NCI-H2107 treated with DMSO at 0.1 percent for 48 hours (cell line): ENCODE measurements around the gene SRPK2.
"Not testable (repeated sequence)": the region's sequence is repeated elsewhere in the genome, so short reads cannot be mapped to it uniquely, and the experiment has no call there.

Experiments
- DNase-seq: peaks from one replicate; lab custom pipeline; 2025; ENCODE audit not compliant: unreplicated experiment; lab: John Stamatoyannopoulos, UW

Gene SRPK2

DNA sequence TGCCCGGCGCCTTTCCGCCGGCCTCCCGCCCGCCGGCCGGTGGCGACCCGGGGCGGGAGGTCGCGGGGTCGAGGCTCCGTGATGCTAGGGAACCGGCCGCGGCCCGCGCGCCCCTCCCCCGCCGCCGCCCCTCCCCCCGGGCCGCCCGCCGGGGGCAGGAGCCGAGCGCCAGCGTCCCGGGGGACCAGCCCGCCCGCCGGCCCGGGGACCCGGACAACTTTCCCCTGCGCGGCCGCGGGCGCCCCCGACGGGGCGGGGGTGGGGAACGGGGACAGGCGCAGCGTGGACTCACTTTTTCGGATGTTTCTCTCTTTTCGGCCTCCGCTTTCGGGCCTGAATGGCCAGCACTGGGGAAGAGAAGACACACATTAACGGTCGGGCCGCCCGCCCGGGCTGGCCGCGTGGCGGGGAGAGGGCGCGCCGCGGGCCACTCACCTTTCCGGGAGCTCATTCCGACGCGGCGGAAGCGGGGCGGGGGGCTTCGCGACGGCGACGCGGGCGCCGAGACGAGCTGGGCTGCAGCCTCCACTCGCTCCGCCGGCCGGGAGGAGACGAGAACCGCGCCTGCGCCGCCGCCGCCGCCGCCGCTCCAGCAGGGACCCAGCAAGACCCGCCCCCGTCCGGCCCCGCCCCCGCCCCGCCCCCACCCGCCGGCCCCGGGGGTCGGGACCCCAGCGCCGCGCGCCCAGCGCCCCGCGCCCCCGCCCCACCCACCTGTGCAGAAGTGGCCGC lies at the start of gene SRPK2:
TSS of gene SRPK2 (minus strand) at position 566 of the 732 bp plus-strand sequence.
- no peak for DNase-seq

DNA sequence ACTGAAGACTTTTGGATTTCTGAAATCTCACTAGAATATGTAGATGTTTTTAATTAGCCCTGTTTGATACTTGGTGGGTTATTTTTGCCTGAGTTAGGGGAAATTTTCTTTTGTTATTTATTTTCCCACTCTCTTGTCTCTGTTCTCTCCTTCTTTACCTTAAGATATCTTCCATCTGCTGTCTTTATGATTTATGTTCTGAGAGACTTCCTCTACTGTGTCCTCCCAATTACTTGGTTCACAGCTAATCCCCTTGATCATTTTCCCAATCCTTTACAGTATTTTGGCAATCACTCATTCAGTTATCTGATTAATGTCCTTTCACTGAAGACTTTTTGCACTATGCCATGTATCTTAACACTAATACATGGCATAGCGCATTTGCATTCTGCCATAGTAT lies 49.5 kb upstream of the SRPK2 start:
- DNase-seq, result no peak

DNA sequence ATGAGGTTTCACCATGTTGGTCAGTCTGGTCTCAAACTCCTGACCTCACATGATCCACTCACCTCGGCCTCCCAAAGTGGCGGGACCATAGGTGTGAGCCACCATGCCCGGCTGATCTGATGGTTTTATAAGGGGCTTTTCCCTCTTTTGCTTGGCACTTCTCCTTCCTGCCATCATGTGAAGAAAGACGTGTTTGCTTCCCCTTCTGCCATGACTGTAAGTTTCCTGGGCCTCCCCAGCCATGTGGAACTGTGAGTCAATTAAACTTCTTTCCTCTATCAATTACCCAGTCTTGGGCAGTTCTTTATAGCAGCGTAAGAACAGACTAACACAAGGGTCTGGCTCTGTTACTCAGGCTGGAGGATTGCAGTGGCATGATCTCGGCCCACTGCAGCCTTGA lies 48.6 kb upstream of the SRPK2 start:
- not testable (repeated sequence) for DNase-seq

DNA sequence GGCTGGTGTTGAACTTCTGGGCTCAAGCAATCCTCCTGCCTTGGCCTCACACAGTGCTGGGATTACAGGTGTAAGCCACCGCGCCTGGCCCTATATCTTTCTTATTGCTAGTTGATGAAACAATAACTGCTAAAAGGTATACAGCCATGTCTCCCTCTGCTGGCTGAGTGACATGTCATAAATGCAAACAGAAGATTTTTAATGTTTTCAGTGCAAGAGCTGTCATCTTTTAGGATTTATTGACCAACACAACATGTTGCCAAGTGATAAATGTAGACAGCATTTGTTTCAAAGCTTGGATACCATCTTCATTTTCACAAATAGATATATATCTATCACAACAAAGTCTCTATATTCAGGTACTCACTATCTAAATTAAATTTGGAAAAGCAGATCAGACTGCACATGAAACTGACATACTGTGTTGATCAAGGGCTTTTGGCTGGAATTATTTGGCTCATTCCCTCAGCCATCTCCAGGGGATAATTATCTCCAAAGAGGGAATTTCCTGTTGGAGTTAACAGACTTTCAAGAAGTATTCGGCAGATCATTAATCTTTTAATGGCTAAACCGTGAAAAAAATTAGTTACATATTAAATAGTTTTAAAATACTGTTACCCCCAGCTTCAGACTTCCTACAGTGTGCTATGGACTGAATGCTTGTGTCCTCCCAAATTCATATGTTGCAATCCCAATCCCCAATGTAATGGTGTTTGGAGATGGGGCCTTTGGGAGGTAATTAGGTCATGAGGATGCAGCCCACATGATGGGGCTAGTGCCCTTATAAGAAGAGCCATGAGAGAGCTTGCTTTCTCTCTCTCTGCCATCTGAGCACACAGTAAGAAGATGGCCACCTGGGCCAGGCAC lies 41.3 kb upstream of the SRPK2 start:
- DNase-seq, result peak; percentile 34

DNA sequence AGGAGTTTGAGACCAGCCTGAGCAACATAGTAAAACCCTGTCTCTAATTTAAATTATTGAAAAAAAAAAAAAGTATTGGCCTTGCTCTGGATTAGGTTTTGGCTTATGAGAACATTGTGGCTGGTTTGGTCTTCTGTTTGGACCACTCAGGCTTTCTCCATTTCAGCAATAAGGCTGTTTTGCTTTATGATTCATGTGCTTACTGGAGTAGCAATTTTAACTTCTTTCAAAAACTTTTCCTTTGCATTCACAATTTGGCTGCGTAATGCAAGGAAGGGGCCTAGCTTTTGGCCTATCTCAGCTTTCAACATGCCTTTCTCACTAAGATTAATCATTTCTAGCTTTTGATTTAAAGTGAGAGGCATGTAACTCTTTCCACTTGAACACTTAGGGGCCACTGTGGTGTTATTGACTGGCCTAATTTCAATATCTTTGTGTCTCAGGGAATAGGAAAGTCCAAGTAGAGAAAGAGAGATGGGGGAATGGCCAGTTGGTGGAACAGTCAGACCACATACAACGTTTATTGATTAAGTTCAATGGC lies 38.0 kb upstream of the SRPK2 start:
- DNase-seq, result no peak

DNA sequence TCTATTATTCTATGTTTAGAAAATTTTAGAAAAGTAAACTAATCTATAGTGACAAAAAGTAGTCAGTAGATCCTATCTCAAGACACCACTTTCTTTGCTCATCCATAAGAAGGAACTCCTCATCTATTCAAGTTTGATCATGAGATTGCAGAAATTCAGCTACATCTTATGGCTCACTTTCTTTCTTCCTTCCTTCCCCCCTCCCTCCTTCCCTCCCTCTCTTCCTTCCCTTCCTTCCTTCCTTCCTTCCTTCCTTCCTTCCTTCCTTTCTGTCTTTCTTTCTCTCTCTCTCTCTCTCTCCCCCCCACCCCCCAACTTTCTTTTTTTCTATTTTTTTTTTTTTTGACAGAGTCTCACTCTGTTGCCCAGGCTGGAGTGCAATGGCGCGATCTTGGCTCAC lies 35.3 kb upstream of the SRPK2 start:
- DNase-seq, result no peak

DNA sequence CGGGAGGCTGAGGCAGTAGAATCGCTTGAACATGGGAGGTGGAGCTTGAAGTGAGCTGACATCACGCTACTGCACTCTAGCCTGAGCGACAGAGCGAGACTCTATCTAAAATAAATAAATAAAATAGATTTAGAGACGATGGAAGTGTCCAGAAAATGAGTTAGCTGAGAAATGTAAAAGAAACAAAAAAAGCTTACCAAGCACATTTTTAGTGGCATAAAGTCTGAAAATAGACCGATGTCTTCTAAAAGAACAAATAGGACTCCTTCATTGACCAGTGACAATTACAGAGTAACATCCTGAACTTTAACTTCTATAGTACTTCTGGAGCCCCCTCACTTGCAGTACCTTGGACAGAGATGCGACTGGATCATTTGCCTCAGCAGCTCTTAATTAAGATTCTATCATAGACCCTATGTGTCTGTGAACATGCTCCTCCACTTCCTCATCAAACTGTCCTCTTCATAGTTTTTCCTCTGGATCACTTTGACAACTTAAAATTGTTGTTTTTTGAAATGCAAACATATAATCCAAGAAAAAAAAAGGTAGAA lies 25.2 kb upstream of the SRPK2 start:
- no peak for DNase-seq

DNA sequence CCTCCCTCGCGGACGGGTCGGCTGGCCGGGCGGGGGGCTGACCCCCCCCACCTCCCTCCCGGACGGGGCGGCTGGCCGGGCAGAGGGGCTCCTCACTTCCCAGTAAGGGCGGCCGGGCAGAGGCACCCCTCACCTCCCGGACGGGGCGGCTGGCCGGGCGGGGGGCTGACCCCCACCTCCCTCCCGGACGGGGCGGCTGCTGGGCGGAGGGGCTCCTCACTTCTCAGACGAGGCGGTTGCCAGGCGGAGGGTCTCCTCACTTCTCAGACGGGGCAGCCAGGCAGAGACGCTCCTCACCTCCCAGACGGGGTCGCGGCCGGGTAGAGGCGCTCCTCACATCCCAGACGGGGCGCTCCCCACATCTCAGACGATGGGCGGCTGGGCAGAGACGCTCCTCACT lies 22.1 kb upstream of the SRPK2 start:
- DNase-seq, result not testable (repeated sequence)

DNA sequence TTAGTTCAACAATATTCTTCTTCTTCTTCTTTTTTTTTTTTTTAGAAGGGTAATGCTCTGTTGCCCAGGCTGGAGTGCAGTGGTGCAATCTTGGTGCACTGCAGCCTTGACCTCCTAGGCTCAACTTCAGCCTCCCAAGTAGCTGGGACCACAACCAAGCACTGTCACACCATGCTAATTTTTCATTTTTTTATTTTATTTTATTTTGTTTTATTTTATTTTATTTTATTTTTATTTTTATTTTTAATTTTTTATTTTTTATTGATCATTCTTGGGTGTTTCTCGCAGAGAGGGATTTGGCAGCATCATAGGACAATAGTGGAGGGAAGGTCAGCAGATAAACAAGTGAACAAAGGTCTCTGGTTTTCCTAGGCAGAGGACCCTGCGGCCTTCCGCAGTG lies 21.1 kb upstream of the SRPK2 start:
- DNase-seq, result not testable (repeated sequence)

DNA sequence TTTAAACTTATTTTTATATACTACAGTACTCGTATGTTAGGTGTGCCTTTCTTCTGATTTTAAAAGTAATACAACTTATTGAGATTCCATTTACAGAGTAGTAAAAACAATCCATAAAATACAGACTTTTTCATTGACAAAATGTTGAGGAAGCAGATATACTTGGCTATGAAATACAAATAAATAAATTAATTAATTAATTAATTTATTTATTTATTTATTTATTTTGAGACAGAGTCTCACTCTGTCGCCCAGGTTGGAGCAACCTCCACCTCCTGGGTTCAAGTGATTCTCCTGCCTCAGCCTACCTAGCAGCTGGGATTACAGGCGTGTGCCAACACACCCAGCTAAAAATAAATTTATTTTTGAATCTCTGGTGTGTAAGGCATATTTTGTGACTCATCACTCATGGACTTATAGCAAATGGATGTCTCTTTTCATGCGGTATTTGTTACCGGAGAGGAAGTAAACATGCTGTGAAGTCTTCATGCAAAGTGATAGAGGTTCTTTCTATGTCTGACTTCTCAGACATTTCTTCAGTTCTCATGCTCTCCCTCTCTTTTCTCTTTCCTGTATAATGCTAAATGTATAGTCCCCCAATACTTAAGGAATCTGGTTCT lies 20.2 kb upstream of the SRPK2 start:
- no peak for DNase-seq

DNA sequence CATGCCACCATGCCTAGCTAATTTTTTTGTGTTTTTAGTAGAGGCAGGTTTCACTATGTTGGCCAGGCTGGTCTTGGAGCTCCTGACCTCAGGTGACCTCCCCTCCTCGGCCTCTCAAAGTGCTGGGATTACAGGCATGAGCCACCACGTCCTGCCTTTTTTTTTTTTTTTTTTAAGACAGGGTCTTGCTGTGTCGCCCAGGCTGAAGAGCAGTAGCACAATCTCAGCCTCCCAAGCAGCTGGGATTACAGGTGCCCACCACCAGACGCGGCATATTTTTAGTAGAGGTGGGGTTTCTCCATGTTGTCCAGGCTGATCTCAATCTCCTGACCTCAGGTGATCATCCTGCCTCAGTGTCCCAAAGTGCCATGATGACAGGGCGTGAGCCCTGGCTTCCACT lies 14.4 kb upstream of the SRPK2 start:
- DNase-seq, result no peak

DNA sequence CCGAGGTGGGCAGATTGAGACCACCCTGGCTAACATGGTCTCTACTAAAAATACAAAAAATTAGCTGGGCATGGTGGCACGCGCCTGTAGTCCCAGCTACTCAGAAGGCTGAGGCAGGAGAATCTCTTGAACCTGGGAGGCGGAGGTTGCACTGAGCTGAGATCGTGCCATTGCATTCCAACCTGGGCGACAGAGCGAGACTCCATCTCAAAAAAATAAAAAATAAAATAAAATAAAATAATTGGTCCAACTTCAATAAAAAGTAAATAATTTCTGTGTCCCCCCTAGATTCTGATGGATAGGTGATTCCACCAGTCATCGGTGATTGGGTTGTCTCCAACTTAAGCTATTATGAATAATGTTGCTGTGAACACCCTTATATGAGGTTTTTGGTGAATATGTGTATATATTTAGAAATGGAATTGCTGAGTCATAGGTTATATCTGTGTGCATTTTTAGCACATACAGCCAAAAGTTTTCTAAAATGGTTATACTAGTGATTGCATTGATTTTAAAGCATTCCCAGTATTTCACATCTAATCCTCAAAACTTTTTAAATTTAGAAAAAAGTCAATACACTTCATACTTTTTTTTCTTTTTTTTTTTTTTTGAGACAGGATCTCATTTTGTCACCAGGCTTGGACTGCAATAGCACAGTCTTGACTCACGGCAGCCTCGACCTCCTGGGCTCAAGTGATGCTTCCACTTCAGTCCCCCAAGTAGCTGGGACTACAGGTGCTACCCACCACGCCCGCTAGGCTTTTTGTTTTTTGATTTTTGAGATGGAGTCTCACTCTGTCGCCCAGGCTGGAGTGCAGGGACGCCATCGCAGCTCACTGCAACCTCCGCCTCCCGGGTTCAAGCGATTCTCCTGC lies 13.7 kb upstream of the SRPK2 start:
- DNase-seq, result no peak

DNA sequence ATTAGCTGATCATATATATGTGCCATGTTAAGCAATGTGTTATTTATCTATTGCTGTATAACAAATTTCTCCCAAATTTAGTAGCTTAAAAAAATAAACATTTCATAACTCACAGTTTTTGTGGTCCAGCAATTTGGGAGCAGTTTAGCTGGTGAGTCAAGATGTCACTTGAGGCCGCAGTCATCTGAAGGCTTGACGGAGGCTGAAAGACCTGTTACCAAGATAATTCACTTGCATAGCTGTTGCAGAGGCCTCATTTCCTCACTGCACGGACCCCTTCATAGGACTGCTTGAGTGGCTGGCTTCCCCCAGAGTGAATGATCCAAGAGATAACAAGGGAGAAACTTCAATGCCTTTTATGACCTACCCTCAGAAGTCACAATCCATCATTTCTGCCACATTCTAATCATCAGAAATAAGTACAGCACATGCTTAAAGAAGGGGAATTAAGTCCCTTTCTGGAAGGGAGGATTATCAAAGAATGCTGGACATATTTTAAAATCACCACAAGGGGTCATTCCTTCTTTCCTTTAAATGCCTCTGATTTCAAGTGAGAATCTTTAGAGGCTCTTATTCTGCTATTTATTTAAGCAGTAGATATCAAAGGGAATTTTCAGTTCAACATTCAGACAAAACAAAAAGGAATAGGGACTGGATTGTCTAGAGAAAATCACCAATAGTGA lies 10.5 kb upstream of the SRPK2 start:
- DNase-seq, result no peak

DNA sequence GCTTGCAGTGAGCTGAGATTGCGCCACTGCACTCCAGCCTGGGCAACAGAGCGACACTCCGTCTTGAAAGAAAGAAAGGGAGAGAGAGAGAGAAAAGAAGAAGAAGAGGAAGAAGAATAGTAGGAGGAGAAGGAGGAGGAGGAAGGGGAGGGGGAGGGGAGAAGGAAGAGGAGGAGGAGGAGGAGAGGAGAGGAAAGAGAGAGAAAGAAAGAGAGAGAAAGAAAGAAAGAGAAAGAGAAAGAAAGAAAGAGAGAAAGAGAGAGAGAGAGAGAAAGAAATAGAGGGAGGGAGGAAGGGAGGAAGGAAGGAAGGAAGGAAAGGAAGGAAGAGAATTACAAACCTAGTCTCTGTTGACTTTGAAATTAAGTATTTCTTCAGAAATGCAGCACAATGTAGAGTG lies 7.8 kb upstream of the SRPK2 start:
- DNase-seq, result no peak

DNA sequence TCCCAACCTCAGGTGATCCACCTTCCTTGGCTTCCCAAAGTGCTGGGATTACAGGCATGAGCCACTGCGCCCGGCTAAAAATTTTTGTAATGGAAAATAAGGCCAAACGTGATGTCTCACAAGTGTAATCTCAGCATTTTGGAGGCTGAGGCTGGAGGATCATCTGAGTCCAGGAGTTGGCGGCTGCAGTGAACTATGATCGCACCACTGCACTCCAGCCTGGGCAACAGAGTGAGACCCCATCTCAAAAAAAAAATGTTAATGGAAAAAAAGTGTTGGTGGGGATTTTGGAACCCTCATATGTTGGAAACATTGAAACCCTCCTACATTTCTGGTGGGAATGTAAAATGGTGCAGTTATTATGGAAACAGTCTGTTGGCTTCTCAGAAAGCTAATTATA lies 2.7 kb upstream of the SRPK2 start:
- DNase-seq, result no peak

DNA sequence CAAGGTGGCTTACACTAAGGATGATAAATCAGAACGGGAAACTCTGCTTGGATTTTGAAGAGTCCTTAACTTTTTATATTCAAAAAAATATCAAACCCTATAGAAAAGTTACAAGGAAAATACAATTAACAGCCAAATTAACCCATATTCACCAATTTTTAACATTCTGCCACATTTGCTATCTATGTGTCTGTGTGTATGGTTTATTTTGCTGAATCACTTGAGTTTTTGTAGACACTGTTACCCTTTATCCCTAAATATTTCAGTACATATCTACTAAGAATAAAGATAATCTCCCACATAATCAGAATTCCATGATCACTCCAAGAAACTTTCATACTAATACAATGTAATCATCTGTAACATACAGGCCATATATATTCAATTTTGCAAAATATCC lies 1.2 kb upstream of the SRPK2 start:
- DNase-seq, result no peak

DNA sequence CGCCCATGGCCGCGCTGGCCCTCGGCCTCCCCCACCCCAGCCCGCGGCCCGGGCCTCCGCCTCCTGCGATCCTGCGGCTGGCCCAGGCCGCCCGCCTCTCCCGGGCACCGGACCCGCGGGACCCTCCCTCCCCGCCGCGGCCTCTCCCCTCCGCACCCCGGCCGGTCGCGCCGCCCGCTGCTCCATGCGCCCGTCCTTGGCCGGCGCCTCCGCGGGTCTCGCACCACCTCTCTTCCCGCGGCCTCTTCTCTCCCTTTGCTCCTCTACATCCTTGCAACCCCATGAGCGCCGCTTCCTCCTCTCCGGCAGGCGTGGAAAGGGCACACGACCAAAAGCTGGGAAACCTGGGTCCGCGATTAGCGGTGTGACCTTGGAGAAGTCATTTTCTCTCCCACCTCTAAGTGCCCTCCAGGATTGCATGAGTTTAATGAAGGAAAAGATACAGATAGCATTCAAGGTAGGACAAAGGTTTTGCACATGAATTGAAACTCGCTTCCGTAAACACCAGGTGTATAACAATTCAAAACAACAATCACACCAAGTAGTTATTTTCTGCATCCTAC lies 448 bp upstream of the SRPK2 start:
- DNase-seq, result peak; percentile 52

DNA sequence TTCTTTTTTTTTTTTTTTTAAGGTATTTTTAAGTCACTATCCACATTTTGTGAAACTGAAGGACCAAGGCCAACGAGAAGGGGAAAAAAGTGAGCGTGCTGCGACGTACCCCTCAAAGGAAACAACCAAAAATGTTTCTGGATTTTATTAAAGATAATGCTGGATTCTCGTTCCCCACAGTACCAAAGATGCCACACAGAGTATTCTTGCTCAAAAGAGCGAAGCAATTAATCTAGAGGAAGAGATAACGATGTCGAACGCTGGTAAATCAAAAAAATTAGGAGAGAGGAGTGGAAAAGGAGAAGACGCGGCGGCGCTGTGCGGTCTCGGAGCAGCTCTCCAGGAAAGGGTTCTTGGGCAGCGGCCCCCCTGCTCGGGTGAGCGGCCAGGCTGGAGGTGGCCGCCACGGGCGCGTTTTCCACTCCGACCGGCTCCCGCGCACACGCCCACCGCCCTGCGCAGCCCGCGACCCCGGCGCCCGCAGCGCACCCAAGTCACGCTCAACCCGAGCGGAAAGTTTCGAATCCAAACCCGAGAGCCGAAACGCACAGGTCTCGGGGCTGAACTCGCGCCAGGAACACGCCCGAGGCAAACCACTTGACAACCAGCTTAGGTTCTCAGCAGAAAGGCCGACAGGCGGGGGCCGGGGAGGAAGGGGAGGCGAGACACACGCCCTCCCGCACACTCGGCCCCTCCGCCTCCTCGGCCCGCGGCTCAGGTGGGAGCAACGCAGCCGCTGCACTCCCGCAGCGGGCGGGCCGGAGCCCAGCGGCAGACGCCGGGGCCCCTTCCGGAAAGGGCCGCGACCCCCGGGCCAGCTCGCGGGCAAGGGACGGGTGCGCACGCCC lies 989 bp downstream of the SRPK2 start:
- peak; percentile 31 for DNase-seq

DNA sequence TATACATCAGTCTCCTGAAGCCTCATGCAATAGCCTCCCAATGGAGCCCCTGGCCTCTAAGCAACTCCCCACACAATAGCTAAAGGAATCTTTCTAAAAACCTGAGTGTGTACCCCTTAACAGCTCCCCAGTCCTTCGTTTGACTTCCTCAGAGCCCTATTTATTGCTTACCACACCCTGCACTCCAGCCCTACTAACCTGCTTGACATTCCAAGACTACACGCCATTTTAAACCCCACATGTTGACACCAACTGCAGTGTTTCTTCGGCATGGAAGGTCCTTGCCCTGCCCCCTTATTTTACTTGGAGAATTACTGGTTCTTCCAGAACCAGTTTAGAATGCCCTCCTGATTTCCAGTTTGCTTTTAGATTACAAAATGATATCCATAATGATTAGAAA lies 10.8 kb downstream of the SRPK2 start:
- no peak for DNase-seq
